DMS53 treated with DMSO at 0.1 percent for 48 hours (cell line): ENCODE measurements around the gene S100Z.
"Not testable (repeated sequence)": the region's sequence is repeated elsewhere in the genome, so short reads cannot be mapped to it uniquely, and the experiment has no call there.

Source experiments
- DNase-seq: peaks from one replicate; lab custom pipeline; 2025; ENCODE audit not compliant: unreplicated experiment; lab: John Stamatoyannopoulos, UW

Gene S100Z

DNA sequence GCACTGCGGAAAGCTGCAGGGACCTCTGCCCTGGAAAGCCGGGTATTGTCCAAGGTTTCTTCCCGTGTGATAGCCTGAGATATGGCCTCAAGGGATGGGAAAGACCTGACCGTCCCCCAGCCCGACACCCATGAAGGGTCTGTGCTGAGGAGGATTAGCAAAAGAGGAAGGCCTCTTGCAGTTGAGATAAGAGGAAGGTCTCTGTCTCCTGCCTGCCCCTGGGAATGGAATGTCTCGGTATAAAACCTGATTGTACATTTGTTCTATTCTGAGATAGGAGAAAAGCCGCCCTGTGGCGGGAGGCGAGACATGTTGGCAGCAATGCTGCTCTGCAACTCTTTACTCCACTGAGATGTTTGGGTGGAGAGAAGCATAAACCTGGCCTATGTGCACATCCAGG lies 95.4 kb downstream of the S100Z start:
- DNase-seq: not testable (repeated sequence)

DNA sequence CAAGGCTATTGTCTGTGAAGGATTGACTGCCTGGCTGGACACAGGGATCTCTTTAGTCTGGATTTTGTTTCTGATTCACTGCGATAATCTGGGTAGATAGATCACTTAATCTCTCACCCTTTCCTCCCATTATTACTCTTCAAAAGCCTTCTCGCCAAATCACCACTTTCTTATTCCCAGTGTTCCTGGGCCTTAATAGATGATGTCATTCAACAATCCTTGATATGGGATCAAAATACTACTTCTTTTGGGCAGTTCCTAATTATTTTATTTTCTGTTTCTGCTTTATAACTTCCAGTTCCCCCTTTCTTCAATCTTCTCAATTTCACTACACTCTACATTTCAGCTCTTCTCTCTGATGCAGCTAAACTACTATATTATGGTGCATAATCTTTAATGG lies 96.3 kb downstream of the S100Z start:
- DNase-seq: no peak

DNA sequence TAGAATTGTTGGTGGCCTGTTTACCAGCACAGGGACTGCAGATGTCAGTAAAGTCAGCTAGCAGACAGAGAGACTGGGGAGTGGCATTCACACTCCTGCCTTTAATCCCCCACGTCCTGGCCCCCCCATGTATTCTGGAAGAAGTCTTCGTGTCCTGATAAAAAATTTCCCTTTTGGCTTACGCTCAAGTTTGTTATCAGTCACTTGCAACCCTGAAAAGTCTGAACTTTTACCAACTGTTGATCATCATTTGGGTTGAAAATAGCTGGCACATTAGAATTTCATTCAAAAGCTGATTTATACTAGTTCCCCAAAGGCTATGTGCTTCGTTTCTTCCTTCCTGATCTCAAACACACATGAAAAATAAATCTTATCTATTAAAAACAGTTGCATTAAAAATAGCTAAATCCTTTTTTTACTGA lies 97.3 kb downstream of the S100Z start:
- no peak for DNase-seq

DNA sequence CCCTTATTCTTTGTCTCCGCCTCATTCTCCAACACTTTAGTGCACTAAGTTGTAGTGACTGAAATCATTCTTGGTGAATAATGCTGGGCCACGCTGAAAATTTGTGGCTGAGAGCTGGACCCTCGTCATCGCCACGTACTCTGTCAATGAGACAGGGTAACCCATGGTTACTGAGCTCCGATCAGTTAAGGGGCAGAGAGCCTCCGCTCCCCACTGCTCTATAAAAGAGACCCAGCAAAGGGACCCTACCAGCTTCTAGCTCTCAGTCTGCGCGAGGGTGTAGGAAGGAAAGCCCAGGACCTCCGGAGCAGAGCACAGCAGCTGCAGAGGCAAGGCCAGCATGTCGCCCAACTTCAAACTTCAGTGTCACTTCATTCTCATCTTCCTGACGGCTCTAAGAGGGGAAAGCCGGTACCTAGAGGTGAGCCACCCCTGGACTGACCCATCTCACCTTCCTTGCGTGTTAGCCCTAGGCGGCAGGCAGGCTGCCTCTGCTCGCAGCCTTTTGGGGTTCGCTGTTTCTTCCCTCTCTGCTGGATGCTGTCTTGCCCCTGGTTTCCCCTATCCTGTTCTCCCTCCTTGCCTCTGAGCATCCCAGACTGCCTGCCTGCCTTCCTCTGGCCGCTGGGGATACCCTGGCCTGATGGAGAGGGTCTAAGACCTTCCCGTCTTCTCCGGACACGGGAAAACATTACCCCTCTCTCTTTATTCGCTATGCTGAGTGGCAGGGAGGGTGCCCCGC lies 103.2 kb downstream of the S100Z start, which contains the start of gene CRHBP:
TSS of gene CRHBP (plus strand) at position 251 of the 742 bp plus-strand sequence. CDS start at position 341, 90 bp downstream.
- no peak for DNase-seq

DNA sequence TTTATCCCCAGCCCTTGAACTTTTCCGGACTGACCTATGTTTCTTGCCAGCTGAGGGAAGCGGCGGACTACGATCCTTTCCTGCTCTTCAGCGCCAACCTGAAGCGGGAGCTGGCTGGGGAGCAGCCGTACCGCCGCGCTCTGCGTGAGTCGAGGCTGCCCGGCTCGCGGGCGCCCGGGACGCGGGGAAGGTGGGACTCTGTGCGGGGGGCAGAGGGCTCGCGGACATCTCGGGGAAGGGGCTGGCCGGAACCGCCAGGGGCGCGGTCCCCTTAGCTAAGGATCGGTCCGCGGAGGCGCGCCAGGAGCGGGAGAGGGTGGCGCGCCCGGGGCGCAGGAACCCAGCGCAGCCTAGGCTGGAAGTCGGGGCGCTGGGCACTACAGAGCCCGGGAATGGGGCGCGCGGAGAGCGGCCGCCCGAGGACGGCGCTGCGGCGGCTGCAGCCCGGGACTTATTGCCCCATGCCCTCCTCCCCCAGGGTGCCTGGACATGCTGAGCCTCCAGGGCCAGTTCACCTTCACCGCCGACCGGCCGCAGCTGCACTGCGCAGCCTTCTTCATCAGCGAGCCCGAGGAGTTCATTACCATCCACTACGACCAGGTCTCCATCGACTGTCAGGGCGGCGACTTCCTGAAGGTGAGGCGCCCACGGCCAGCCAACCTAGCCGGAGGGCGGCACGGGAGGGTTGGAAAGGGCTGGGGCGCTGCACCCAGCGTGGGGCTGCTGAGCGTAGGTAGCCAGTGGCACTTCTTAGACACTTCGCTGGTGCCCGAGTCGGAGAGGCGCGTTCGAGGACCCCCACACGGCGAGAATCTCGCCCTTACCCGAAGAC lies 104.0 kb downstream of the S100Z start:
- no peak for DNase-seq

DNA sequence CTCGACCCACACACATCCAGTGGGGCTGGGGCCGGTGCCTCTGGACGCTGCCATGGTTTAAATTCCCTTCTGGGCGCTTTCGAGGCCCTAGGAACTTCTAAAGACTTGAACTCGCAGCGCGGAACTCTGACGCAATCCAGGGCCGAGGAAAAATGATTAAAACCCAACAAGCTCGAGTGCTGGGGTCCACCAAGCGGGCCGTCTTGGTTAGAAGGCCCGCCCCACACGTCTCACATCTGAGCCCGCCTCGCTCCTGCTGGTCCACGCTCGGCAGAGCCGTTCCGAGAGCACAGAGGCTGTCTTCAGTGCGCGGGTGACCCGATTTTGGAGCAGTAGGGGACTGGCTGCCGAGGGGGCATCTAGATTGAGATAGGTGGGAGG lies 104.6 kb downstream of the S100Z start:
- DNase-seq: no peak

DNA sequence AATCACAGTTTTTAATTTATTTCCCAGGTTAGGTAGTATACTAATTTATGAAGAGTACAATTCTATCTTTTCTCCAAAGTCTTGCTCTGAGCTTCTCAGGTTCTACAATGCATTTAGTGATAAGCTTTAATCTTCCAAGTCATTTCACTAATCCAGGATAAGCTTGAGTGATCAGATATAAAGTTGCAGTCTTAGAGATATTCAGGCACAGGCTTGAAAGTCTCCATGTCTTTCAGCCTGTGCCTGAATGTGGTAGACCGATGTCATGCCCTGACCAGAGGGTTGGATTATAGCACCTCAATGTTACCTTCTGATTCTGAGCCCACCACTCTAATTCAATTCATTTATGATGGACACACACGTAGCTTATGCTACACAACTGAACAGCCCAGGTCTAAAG lies 106.2 kb downstream of the S100Z start:
- no peak for DNase-seq

DNA sequence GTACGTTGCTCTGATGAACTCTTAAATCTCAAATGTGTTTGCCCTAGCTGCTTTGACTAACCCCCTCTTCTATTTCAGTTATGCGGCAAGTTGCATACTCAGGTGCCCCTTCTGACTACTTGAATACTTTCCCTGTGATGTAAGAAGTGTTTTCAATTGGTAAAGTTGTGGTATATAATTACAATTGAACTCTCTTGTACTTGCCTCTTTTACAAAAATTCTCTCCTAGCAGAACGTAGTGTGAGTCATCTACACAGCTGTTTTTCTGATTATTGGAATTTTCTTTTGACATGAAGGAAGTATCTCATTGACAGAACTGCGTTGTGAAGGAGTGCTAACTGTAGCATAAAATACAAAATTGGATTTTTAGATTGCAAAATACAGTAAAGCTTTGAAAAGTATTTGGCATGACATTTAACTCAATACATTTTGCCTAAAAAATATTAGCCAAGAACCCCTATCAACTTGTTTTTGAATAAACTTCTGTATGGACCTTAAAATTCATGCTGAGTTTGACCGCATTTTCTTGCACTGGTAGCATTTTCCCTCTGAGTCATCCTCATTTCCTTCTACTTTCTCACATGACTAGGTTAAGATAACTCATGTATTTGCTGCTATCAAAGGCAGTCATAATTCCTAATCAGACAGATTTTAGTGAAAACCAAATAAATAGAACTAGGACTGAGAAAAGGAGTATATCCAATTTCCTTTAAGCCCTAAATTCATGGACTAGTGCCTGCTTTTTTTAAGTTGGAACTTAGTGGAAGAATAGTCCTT lies 109.4 kb downstream of the S100Z start:
- DNase-seq: no peak

DNA sequence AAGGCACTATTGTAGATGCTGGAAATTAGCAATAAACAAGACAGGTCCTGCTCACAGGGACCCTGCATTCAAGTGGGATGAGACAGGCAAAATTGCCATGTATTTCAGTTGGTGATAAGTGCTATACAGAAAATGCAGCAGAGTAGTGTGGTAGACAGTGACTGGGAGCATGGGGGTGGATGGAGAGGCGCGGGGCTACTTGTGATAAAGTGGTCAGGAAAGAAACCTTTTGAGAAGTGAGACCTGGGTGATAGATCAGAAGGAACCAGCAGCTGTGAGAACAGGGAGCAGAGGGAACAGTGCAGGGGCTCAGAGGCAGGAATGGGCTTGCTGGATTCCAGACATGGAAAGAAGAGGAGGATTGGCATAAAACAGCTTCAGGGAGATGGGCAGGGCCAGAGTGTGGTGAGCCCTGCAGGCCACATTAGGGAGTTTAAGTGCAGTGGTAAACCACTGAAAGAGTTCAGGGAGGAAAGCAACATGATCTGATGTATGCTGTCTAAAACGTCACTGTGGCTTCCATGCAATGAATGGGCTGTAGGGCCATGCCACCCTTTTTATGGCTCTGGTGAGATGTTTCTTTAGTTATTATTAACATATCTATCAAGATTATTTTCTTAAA lies 110.3 kb downstream of the S100Z start:
- no peak for DNase-seq

DNA sequence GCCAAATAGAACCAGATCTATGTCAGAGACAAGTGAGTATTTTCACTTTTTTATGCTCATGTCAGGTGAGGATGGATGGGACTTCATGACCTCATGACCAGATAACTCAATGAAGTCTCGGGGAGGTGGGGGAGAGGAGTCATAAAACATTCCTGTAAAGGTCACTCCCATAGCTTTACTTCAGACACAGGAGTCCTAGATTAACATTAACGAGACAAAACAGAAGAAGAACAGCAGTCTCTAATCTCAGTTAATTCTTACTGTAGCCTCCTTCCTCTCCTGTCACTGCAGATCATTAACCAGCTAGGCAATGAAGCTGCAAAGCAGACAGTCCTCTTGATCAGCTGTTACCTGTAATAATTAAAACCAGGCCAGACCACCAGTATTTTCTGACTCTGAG lies 114.2 kb downstream of the S100Z start:
- no peak for DNase-seq
